ENCODE measurements around the gene ZBTB7B.

DNA sequence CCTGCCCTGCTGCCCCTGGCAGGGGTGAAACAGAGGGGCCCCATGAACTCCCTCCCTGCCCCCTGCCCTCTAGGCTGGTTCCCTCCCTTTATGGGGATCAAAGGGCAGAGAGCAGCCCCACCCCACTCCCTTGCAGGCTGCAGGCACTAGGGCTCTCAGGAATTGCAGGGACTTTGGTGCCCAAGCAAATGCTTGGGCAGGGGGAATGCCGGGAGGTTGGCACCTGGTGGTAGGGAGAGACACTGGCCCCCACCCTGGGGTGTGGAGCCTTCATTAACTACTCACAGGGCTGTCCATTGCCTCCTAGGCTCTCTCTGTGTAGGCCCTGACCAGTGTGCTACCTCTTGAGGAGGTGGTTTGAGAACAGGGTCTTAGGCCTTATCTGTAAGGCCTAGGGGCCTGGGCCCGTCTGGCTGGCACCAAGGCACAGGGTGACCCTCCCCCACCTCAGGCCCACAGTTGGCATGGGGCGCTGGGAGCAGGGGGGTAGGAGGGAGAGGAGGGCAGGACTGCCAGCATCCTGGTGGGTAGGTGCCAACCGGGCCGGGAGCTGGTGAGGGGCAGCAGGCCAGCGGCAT, 4.7 kb downstream of the ZBTB7B start:
- TF ChIP-seq CTCF (IDR thresholded peaks at IDR 0.05) (no peak), EZH2 (IDR thresholded peaks at IDR 0.05; ENCODE audit: borderline replicate concordance, insufficient read depth, low read depth, low read length, poor library complexity, severe bottlenecking) (no peak)
